ENCODE measurements around the gene SYNGR4.

The SYNGR4 gene

GRCh38 chr19:48332662-48333466, 31.3 kb upstream of the SYNGR4 start:
- TF ChIP-seq POLR2A (IDR thresholded peaks at IDR 0.05; ENCODE audit: low read length) = peak; percentile 87
- no peak for TF ChIP-seq GATA1 (IDR thresholded peaks at IDR 0.05; ENCODE audit: low read depth, low read length)
- peak; percentile 96 to 99 for DNase-seq

GRCh38 chr19:48333467-48334384, 30.4 kb upstream of the SYNGR4 start:
- DNase-seq = peak; percentile 97
- TF ChIP-seq GATA1 (IDR thresholded peaks at IDR 0.05; ENCODE audit: low read depth, low read length) (no peak), POLR2A (IDR thresholded peaks at IDR 0.05; ENCODE audit: low read length) (no peak)

- TF ChIP-seq POLR2A (IDR thresholded peaks at IDR 0.05; ENCODE audit: low read length) (no peak), GATA1 (IDR thresholded peaks at IDR 0.05; ENCODE audit: low read depth, low read length) (no peak)
Observed at GRCh38 chr19:48338253-48338755, 25.9 kb upstream of the SYNGR4 start.

GRCh38 chr19:48338802-48339503, 25.2 kb upstream of the SYNGR4 start:
- TF ChIP-seq GATA1 (IDR thresholded peaks at IDR 0.05; ENCODE audit: low read depth, low read length) (no peak), POLR2A (IDR thresholded peaks at IDR 0.05; ENCODE audit: low read length) (no peak)
- DNase-seq = no peak

More at GRCh38 chr19:48338253-48338755, 25.9 kb upstream of the SYNGR4 start:
- DNase-seq = no peak

- DNase-seq = no peak
- TF ChIP-seq POLR2A (IDR thresholded peaks at IDR 0.05; ENCODE audit: low read length) (no peak), GATA1 (IDR thresholded peaks at IDR 0.05; ENCODE audit: low read depth, low read length) (no peak)
Observed at GRCh38 chr19:48340995-48341394, 23.2 kb upstream of the SYNGR4 start.

GRCh38 chr19:48341515-48342413, 22.4 kb upstream of the SYNGR4 start:
- no peak for DNase-seq
- TF ChIP-seq POLR2A (IDR thresholded peaks at IDR 0.05; ENCODE audit: low read length) (no peak), GATA1 (IDR thresholded peaks at IDR 0.05; ENCODE audit: low read depth, low read length) (no peak)

GRCh38 chr19:48342414-48342738, 21.8 kb upstream of the SYNGR4 start:
- TF ChIP-seq GATA1 (IDR thresholded peaks at IDR 0.05; ENCODE audit: low read depth, low read length) = no peak
- no peak for TF ChIP-seq POLR2A (IDR thresholded peaks at IDR 0.05; ENCODE audit: low read length)
- DNase-seq = no peak

GRCh38 chr19:48342841-48343540, 21.2 kb upstream of the SYNGR4 start:
- DNase-seq = no peak

GRCh38 chr19:48344892-48345291, 19.3 kb upstream of the SYNGR4 start:
- DNase-seq = no peak
- TF ChIP-seq GATA1 (IDR thresholded peaks at IDR 0.05; ENCODE audit: low read depth, low read length) (no peak), POLR2A (IDR thresholded peaks at IDR 0.05; ENCODE audit: low read length) (no peak)

More at GRCh38 chr19:48342841-48343540, 21.2 kb upstream of the SYNGR4 start:
- TF ChIP-seq GATA1 (IDR thresholded peaks at IDR 0.05; ENCODE audit: low read depth, low read length) = no peak

- DNase-seq = peak; percentile 47 to 76
- TF ChIP-seq GATA1 (IDR thresholded peaks at IDR 0.05; ENCODE audit: low read depth, low read length) = no peak
- no peak for TF ChIP-seq POLR2A (IDR thresholded peaks at IDR 0.05; ENCODE audit: low read length)
Observed at GRCh38 chr19:48346191-48346590, 18.0 kb upstream of the SYNGR4 start.

GRCh38 chr19:48348045-48348444, 16.1 kb upstream of the SYNGR4 start:
- no peak for TF ChIP-seq GATA1 (IDR thresholded peaks at IDR 0.05; ENCODE audit: low read depth, low read length)
- TF ChIP-seq POLR2A (IDR thresholded peaks at IDR 0.05; ENCODE audit: low read length) = no peak
- DNase-seq = no peak

- no peak for TF ChIP-seq POLR2A (IDR thresholded peaks at IDR 0.05; ENCODE audit: low read length)
- no peak for TF ChIP-seq GATA1 (IDR thresholded peaks at IDR 0.05; ENCODE audit: low read depth, low read length)
- no peak for DNase-seq
Observed at GRCh38 chr19:48348737-48349136, 15.4 kb upstream of the SYNGR4 start.

Data from erythroblast (primary cell).